Measurements from ENCODE around the gene ANAPC2.
A peak's percentile ranks its signal among the peaks of the same experiment; 100 is the strongest.

The ANAPC2 gene

DNA sequence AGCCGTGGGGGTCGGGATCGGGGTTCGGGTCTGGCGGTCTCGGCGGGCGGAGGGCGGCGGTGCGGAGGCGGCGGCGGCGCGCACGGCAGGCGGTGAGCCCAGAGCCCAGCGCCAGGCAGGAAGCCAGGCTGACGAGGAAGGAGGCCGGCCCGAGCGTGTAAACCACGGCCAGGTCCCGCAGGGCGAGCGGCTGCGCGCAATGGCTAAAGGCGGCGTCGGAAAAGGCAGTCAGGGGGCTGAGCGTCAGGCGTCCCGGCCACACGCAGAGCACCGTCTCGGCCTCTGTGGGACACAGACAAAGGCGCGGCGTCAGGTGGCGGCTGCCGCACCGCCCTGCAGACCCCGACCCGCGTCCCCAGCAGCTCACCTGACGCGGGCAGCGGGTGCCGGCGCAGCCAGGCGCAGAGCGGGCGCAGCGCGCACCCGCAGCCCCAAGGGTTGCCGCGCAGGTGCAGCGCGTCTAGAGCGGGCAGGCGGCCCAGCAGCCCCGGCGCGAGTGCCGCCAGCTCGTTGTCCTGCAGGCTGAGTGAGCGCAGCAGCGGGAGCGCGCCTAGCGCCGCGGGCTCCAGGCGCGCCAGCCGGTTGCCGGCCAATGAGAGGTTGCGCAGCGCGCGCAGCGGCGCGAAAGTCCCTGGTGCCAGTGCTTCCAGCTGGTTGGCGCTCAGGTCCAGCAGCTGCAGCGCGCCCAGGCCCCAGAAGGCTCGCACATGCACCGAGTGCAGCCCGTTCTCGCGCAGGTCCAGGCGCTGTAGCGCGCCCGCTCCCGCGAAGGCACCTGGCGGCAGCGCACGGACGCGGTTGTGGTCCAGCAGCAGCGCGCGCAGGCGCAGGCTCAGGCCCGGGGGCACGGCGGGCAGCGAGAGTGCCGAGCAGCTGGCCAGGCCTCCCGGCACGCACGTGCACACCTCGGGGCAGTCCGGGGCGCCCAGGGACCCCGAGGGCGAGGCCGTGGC lies 19.2 kb downstream of the ANAPC2 start:
- peaks cover 6% of the 10 kb centered on the region for H3K4me1 ChIP-seq
- H3K9me3 ChIP-seq: no peaks in the 10 kb centered on the region
- peak; percentile 80 for DNase-seq
- H3K4me3 ChIP-seq (ENCODE audit: low read depth, low read length): peak overlapping the region; percentile 44
- peaks cover 63% of the 10 kb centered on the region for H3K27me3 ChIP-seq
- TF ChIP-seq, protein P1, sequence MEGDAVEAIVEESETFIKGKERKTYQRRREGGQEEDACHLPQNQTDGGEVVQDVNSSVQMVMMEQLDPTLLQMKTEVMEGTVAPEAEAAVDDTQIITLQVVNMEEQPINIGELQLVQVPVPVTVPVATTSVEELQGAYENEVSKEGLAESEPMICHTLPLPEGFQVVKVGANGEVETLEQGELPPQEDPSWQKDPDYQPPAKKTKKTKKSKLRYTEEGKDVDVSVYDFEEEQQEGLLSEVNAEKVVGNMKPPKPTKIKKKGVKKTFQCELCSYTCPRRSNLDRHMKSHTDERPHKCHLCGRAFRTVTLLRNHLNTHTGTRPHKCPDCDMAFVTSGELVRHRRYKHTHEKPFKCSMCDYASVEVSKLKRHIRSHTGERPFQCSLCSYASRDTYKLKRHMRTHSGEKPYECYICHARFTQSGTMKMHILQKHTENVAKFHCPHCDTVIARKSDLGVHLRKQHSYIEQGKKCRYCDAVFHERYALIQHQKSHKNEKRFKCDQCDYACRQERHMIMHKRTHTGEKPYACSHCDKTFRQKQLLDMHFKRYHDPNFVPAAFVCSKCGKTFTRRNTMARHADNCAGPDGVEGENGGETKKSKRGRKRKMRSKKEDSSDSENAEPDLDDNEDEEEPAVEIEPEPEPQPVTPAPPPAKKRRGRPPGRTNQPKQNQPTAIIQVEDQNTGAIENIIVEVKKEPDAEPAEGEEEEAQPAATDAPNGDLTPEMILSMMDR (IDR thresholded peaks at IDR 0.05; ENCODE audit: low read depth, low read length): no peak
- H3K36me3 ChIP-seq: no peaks in the 10 kb centered on the region

DNA sequence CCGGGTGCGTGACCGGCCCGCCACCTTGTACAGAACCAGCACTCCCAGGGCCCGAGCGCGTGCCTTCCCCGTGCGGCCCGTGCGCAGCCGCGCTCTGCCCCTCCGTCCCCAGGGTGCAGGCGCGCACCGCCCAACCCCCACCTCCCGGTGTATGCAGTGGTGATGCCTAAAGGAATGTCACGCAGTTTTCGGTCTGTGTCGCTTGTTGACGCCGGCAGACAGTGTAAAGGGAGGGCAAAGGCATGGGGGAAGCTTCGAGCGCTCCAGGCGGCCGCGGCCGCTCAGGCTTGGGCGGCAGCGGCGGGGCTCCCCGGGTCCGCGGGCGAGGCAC lies 19.8 kb downstream of the ANAPC2 start:
- no peaks in the 10 kb centered on the region for H3K9me3 ChIP-seq
- DNase-seq: no peak
- peaks cover 63% of the 10 kb centered on the region for H3K27me3 ChIP-seq
- H3K36me3 ChIP-seq: no peaks in the 10 kb centered on the region
- peaks cover 4% of the 10 kb centered on the region for H3K4me1 ChIP-seq
- H3K4me3 ChIP-seq (ENCODE audit: low read depth, low read length): peak overlapping the region; percentile 24; the same call in 1 of the 2 replicates
- TF ChIP-seq, protein P1 (IDR thresholded peaks at IDR 0.05; ENCODE audit: low read depth, low read length): no peak

DNA sequence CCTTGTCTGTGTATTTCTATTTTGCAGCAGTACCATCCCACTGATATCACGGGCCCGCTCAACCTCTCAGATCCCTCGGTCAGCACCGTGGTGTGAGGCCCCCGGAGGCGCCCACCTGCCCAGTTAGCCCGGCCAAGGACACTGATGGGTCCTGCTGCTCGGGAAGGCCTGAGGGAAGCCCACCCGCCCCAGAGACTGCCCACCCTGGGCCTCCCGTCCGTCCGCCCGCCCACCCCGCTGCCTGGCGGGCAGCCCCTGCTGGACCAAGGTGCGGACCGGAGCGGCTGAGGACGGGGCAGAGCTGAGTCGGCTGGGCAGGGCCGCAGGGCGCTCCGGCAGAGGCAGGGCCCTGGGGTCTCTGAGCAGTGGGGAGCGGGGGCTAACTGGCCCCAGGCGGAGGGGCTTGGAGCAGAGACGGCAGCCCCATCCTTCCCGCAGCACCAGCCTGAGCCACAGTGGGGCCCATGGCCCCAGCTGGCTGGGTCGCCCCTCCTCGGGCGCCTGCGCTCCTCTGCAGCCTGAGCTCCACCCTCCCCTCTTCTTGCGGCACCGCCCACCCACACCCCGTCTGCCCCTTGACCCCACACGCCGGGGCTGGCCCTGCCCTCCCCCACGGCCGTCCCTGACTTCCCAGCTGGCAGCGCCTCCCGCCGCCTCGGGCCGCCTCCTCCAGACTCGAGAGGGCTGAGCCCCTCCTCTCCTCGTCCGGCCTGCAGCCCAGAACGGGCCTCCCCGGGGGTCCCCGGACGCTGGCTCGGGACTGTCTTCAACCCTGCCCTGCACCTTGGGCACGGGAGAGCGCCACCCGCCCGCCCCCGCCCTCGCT lies 20.4 kb downstream of the ANAPC2 start:
- no peaks in the 10 kb centered on the region for H3K9me3 ChIP-seq
- H3K36me3 ChIP-seq: no peaks in the 10 kb centered on the region
- TF ChIP-seq, protein P1 (IDR thresholded peaks at IDR 0.05; ENCODE audit: low read depth, low read length): no peak
- H3K4me1 ChIP-seq: no peaks in the 10 kb centered on the region
- DNase-seq: no peak
- H3K4me3 ChIP-seq (ENCODE audit: low read depth, low read length): no peak overlapping the region
- peaks cover 64% of the 10 kb centered on the region for H3K27me3 ChIP-seq

DNA sequence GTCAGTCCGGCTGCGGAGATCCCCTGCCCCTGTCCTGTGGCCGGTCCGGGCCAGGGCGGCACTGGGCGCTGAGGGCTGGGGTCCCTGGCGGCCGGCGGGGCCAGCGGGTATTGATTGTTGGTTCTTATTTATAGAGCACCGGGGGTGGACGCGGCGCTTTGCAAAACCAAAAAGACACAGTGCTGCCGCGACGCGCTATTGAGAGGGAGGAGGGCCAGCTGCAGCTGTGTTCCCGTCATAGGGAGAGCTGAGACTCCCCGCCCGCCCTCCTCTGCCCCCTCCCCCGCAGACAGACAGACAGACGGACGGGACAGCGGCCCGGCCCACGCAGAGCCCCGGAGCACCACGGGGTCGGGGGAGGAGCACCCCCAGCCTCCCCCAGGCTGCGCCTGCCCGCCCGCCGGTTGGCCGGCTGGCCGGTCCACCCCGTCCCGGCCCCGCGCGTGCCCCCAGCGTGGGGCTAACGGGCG lies 21.0 kb downstream of the ANAPC2 start:
- H3K4me1 ChIP-seq: no peaks in the 10 kb centered on the region
- no peak for DNase-seq
- no peaks in the 10 kb centered on the region for H3K36me3 ChIP-seq
- no peaks in the 10 kb centered on the region for H3K9me3 ChIP-seq
- H3K27me3 ChIP-seq: peaks cover 64% of the 10 kb centered on the region
- H3K4me3 ChIP-seq (ENCODE audit: low read depth, low read length): no peak overlapping the region
- TF ChIP-seq, protein P1 (IDR thresholded peaks at IDR 0.05; ENCODE audit: low read depth, low read length): no peak

DNA sequence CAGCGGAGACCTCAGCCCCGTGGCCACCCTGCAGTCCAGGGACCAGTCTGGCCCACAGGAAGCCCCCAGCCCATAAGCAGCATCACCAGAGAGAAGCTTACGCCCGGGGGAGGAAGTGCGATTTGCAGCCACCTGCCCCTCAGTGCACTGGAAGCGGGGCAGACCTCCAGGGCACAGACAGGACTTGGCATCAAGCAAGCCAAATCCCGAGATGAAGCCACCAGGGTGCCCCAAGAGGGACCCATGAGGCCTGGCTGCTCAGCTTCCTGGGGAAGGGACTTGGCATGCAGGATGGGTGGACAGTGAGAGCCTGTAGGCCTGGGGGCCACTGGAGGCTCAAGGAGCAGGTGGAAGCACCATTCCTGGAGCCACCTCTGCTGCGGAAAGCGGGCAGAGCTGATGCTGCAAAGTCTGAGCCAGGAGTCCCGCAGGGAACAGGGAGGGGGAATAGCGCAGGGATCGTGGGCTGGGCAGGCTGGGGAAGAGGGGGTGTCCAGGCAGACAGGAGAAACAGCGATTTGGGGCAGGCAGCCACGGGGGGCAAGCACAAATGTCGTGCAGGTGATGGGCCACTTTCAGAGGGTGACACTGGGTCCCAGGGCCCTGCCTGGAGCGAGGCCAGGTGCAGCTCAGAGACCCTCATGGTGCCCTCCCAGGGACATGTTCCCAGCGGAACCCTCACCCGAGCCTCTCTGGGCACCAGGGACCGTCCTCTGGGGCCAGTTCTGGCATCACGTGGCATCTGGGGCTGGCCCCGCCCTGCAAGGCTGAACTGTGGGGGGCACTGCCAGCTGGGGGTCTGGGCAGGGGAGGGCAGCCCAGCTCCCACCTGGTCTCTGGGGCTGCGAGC lies 21.8 kb downstream of the ANAPC2 start:
- Histone ChIP-seq H3K4me3 (ENCODE audit: low read depth, low read length) (no peak overlapping the region), H3K9me3 (no peaks in the 10 kb centered on the region), H3K27me3 (peaks cover 64% of the 10 kb centered on the region), H3K36me3 (no peaks in the 10 kb centered on the region), H3K4me1 (no peaks in the 10 kb centered on the region)
- DNase-seq: no peak
- TF ChIP-seq, protein P1 (IDR thresholded peaks at IDR 0.05; ENCODE audit: low read depth, low read length): no peak
